Limb (tissue), 2 donors: Measurements from ENCODE around the gene MAPK12.

Experiments used
- DNase-seq, 2 donors: peaks; one replicate each; pipeline ENCODE4 v3.0.0-alpha.2; 2016; ENCODE audit errors: extremely low spot score in 2 of 2

The MAPK12 gene

DNA sequence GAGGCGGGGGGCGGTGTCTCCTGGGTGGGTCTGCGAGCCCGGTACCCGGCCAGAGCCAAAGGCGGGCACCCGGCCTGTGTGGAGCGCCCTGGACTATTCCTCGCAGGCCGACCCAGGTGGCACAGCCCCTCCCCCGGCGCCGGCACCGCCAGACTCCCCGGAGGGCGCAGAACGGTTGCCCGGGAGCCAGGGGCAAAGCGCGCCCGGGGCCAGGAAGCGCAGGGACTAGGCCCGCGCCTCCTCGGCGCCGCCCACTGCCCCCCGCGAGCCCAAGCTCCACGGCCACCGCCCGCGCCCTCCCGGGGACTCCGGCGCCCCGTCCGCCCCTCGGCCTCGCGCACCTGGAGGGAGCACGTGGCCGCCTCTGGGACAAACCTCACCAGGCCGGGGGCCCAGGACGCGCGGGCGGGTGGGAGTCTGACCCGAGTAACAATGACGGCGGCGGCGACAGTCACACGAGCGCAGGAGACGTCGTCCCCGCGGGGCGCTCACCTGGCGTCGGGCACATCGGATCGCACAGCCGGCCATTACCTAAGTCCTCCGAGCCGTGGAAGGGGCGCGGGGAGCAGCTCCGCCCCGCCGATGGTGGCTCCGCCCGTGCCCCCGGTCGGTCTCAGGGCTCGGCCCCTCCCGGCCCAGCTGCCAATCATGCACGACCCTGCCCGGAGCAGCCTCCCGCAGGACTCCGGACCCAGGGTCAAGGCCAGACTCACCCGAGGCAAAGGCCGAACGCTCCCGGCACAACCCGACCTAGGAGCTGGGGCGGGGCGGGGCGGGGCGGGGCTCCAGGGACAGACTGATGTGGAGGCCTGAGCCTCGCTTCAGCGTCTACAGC lies 38.5 kb upstream of the MAPK12 start:
- peak in 1 of 2 donors; percentile 54 for DNase-seq

DNA sequence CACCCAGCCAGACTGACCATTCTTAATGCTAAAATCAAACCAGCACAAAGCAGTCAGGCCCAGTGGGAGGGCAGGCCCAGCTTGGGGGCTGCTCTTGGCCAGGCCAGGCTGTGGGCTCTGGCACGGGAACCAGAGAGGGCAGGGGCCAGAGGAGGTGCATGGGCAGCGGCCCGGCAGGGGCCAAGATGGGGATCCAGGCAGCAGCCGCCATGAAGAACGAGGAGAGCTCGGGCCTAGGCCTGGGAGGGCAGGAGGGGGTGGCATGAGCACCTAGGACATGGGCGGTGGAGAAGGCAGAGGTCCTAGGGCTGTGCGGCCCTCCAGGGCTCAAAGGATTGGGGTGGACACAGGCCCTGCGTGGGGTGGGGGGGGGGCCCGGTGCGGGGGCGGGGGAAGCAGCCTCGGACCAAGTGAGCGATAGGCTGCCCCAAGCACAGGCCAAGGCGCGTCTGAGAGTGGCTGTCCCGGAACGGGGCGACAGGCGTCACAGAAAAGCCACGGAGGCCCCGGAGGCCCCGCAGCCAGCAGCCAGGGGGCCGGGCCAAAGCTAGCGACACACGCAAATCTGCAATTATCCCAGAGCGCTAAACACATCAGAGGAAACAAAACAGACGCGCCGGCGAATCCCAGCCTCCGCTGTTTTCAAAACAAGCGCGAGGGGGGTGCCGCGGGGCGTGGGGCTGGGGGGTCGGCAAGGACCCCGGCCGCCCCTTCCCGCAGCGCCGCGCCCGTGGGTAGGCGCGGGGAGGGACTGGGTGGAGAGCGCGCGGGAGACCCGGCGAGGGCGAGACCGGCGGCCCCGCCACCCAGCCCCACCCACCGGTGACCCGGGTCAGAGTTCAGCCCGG lies 37.7 kb upstream of the MAPK12 start:
- DNase-seq, result peak in 1 of 2 donors; percentile 50

DNA sequence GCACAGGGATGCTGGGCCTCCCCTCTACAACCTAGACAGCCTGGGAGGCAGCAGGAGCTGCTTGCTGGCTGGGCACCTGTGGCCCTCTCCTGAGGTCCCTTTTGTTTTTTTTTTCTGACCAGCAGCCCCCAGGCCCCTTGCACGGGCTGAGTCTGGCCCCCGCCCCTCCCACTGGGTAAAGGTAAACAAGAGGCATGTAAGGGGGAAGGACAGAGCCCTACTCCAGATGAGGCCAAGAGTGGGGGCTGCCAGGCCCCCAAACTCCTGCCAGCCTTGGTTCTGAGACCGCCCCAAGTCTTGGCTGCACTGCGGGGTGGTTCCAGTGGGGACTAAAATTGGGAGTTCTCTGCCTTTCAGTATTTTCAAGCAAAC lies 36.8 kb upstream of the MAPK12 start:
- no peak for DNase-seq

DNA sequence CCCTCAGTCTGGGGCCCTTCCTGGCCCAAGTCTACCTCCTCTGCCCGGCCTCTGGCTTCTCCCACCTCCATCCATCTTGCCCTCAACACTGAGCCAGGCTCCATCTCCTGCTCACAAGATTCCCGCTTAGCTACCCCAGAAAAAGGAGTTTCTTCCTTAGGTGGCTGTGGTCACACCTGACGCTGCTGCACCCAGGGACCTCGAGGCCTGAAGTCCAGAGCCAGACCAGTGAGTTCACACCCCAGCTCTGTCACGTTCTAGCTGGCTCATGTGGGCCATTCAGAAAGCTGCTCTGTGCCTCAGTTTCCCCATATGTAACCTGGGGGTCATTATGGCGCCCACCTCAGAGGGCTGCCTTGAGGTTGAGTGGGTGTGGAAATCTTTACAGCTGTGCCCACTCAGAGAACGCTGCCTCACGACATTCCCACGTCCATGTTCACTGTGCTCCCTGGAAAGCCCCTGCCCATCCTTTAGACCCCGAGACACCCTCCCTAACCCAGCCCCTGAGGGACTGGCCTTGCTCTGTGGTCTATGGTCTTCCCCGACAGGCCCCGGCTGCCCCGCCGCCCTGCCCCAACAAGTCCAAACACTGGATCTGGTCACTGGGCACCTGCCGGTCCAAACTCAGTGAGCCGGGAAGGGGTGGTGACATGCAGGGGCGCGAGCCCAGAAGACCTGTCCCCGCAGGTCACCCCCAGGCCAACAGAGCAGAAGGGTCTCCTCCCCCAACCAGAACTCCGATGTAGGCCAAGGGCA lies 36.2 kb upstream of the MAPK12 start:
- DNase-seq, result no peak

DNA sequence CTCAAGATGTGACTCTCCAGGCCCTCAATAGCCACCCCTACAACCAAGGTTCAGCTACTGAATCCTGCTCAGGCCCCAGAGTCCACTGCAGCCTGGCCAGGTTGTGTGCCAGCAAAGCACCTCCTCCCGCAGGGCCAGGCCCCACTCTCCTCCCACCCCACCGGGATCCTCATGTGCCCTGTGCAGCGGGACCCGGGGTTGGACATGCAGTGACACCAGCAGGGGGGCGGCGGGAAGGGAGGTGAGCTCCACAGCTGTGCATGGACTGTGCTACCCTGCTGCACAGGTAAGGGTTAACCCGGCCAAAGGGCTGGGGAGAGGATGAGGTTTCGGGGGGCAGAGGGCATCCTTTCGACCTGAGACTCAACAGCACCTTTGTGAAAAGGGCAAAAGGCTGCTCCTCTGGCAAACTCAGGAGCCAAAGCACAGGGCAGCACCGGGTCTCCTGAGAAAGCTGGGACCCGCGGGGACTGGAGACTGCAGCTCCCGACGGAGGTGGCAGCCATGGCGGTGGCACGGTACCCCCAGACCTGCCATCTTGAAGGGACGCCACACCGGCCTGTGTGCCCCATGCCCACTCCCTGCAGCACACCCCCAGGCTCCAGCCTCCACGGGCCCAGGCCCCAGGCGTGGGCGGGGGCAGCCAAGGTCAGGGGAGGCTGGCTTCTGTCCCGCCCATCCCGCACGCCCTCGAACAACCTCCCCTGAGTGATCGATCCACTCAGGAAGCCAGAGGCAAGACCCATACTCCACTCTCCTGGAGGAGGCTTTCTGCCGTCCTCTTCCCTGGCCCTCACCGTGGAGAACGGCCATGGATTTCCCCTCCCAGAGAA lies 35.4 kb upstream of the MAPK12 start:
- DNase-seq, result no peak

DNA sequence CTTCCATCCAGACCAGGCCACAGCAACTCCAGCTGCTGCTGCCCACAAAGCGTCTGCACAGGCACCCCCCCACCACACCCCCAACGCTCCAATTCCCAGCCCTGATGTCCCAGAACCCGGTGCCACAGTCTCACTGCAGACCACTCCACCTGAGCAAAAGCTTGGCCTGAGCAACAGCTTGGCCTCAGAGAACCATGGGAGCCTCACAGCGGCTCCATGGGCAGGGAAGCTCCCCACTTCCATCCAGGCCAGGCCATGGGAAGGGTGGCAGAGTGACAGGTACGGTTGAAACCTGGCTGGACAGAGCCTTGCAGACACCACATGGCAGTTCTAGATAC lies 32.8 kb upstream of the MAPK12 start:
- DNase-seq, result no peak

DNA sequence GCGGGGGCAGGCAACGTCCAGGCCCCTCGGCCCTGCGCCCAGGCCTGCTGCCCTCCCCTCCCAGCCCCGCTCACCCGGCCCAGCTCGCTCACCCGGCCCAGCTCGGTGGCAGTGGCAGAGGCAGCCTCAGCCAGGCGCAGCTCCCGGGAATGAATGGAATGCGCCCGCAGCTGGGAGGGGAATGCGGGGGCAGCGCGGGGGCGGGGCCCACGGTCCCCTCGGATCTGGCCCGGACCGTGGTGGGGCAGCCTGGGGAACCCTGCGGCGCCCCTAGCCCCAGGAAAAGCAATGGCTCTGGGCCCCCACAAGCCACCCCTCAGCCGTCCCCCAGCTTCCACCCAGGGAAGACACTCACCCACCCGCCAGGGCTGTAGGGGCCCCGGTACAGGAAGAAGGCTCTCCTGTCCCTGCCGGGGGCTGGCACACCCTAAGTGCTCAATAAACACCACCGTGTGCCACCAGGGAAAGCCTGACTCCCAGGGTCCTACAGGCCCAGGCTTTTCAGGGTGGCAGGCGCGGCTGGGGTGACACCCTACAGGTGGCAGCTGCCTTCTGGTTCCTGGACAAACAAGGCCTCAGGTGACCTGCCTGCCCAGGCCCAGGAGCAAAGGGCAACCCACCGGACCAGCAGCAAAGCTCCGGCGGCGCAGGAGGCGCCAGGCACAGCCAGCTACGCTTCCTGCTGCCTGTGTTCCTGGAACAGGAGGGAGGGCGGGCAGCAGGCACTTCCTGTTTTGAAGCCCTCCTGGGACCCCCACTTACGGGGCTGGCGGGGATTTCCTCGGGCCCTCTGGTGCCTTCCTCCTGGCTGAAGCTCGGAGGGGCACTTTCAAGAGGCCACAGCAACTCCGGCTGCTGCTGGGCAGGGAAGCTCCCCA lies 32.2 kb upstream of the MAPK12 start:
- peak in 1 of 2 donors; percentile 77 for DNase-seq

DNA sequence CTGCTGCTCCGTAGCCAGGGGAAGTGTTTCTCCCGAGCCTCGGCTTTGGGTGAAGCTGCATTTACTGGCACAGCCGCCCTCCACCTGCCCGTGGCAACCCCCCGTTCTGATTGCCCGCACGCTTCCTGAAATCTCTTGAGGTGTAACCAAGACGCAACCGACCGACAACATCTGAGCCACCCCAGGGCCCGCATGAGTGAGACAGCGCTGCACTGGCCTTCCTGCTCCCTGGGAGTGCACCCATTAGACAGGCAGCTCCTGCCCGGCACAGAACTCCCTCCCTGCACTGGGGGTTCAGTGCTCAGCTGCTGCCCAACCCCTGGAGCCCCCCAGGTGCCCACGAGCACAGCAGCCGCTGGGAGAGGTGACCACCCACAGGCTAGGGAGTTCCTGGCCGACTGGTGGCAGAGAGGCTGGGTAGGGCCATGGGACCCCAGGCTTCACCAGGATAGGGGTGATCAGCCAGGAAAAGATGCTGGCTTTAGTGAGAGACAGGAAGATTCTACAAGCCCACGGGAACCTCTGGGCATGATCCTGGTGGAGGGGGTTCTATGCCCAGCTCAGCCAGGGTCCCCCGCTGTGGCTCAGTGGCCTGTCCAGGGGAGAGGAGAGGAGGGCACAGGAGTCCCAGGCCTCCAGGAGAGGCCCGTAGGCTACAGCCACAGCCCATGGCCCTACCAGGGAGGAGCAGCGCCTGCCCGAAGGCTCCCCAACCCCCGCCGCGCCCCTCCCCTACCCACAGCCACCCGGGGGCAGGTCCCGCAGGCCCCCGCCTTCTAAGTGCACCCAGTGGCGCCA lies 31.4 kb upstream of the MAPK12 start:
- DNase-seq, result no peak

DNA sequence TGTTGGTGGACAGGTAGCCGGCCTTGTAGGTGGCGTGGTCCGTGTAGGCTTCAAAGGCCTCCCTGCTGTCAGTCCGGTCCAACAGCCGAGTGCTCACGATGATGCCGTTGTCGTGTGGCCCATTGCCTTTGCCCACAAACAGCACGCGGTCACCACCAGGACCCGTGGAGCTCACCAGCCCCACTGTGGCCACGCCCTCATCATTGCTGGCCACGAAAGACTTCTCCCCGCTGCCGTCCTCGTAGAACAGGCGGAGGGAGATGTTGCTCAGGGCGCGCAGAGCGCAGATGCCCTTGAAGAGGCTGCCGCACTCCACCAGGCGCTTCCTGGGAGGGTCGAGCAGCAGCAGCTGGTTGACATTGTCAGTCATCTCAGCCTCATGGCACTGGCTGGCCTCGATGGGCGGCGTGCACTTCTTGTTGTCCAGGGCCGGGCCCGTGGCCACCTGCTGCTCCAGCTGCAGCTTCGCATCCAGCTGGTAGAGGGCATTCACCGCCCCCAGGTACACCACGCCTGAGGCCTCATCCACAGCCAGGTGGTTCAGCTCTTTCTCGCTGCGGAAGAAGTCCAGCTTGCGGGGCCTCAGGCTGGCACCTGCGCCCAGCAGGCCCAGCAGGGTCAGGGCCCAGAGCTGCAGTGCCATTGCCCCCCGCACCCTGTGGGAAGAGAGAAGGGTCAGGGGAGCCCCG lies 28.6 kb upstream of the MAPK12 start:
- no peak for DNase-seq

DNA sequence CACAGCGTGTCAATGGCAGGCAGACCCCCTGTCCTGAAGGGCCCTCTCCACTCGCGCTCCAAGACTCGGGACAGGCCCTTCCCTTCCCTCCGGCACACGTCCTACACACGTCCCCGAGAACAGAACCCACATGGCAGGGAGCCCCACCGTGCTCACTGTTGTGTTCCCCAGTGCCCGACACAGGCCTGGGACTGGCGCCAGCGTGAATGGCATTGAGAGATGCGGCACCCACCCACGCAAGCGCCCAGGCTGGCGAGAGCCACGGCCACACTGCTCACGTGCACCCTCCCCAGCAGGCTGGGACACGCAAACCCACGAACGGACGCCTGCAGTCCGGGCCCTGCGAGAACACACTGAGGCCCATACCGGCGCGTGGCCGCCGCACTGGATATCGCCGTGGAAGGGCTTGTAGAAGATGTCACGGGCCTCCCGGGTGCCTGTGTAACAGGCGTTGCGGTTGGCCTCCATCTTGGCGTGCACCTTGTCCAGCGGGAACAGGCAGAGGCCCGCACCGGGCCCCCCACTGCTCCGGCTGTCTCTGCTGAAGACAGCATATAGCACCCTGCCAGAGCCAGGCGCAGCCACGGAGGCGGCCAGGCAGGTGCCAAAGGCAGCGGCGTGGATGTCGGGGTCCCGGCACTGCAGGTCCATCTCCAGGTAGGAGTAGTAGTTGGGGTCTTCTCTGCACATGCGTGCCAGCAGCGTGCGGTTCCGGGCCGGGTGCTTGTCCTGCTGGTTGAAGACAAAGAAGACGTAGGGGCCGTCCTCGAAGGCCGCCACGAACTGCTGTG lies 27.9 kb upstream of the MAPK12 start:
- no peak for DNase-seq

DNA sequence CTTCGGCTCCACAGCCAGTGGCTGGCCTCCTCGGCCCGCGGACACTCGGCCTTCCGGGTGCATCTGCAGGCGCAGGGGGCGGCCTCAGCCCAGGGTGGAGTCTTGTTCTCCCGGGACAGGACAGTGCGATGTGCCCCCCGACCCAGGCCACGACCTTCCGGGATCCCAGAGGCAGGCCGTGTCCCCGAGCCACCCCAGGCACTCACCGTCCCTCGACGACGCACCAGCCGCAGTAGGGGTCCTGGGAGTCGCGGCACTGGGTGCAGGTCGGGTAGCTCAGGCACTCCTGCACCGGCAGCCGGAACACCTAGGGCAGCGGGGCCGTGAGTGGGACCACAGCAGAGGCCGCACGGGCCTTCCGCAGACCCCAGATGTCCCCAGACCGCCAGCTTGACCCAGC lies 26.2 kb upstream of the MAPK12 start:
- no peak for DNase-seq

DNA sequence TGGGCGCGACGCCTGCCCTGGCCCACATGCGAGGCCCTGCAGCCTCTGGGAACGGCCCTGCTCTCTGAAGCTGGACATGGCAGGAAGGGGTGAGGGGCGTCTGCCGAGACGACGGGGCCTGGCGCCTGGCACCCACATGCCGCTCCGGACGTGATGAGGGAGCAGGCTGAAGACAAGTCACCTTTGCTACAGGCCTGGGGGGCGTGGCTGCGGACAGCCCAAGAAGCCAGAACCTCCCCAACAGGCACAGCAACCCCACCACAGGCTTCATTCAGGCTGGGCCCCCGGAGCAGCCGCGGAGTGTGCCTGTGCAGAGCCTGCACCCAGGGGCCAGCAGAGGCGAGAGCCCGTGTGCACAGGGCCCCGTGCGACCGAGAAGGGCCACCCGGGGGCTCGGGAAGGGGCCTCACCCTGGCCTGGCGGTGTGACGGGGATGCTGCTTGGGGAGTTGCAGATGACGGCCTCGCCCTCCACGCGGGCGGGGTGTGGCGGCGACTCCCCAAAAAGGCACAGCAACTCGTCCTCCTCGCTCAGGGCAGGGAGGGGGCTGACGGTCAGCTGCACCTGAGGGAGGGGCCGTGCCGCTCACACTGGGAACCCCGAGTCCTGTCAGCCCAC lies 25.3 kb upstream of the MAPK12 start:
- no peak for DNase-seq

DNA sequence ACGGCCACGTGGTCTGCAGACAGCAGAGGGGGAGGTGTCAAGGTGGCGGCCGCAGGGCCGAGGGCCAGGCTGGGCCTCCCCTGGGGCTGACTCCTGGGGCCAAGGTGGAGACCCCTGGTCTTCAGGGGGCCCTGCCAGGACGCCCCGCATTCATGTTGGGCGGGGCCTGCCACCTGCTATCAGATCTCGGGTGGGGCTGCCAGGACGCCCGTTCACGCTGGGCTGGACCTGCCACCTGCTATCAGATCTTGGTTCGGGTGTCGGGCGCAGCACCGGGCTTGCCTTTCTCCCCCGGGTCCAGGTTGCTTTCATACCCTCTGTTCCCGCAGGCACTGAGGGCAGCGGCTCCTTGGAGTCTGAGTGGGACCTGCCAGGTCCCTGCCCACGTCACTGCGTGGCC lies 24.8 kb upstream of the MAPK12 start:
- no peak for DNase-seq

DNA sequence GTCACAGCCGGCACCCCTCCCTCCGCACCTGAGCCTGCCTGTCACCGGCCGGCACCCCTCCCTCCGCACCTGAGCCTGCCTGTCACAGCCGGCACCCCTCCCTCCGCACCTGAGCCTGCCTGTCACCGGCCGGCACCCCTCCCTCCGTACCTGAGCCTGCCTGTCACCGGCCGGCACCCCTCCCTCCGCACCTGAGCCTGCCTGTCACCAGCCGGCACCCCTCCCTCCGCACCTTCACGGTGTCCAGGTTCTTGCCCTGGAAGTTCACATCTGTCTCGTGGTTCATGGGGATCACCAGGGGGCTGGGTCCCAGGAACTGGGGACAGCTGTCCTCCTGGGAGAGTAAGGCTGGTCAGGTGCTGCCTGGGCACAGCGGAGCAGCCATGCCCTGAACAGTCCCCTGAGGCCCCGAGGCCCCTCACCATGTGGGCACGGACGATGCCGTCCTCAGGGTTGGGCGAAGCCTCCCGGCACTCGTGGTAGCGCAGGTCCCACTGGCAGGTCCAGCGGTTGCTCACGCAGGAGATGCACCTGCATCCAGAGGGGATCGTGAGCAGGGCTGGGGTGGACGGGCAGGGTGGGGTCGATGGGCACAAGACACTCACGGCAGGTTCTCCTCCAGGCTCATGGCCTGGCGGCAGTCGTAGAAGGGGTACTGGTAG lies 24.2 kb upstream of the MAPK12 start:
- DNase-seq, result no peak

DNA sequence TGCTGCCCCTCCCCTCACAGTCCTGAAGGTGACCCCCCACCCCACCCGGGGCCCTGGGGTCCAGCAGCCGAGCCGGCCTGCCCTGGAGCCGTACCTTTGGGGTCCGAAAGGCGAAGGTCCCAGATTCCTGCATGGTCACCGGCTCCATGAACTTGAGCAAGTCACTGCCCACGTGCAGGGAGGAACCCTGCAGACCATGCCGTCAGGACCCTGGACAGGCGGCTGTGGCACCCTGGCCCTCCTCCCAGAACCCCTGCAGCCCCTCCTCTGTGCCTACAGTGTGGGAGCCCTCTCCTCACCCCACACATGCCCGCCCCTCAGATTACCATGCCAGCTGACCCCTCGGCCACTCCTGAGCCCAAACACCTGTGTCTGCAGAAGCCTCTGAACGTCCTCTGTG lies 23.0 kb upstream of the MAPK12 start:
- DNase-seq, result no peak

DNA sequence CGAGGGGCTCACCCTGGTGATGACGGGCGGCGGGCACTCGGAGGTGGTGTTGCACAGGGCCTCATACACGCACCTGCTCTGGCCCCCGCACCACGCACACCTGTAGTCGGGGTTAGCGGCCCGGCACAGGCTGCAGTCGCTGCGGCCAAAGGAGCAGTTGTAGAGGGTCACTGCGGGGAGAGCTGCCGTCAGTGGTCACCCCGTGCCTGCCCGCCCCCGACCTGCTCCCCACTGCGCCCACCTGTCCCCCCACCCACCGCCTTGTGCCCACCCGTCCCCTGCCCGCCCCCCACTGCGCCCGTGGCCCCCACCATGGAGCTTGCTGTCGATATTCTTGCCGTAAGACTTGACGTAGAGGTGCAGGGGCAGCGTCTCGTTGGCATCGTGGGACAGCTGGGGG lies 22.3 kb upstream of the MAPK12 start:
- no peak for DNase-seq
